SJCRH30 (cell line): ENCODE measurements around the gene ERN2. TPM values are rescaled to one million over a fixed set of nuclear protein-coding genes. Genes with fewer than 3 reads are reported as not detected.

ENCODE experiments used
- DNase-seq, 2 experiments: peaks; one replicate each; pipeline ENCODE4 v3.0.0-alpha.2; 2015 to 2020
- H3K27ac ChIP-seq: fragments of 250-450 bp; sonication (Bioruptor Pico); 2 replicates; pipeline ENCODE4 v1.5.1; 2020; ENCODE audit warnings: mild to moderate bottlenecking, moderate library complexity
- H3K27me3 ChIP-seq: fragments of 250-450 bp; sonication (Bioruptor Pico); 2 replicates; pipeline ENCODE4 v1.5.1; 2020; ENCODE audit warnings: mild to moderate bottlenecking, moderate library complexity
- H3K36me3 ChIP-seq: fragments of 250-450 bp; sonication (Bioruptor Pico); 2 replicates; pipeline ENCODE4 v1.5.1; 2020; ENCODE audit warnings: mild to moderate bottlenecking, moderate library complexity
- H3K4me1 ChIP-seq: fragments of 250-450 bp; sonication (Bioruptor Pico); 2 replicates; pipeline ENCODE4 v1.5.1; 2020; ENCODE audit warnings: mild to moderate bottlenecking, moderate library complexity
- H3K4me3 ChIP-seq: fragments of 250-450 bp; sonication (Bioruptor Pico); 2 replicates; pipeline ENCODE4 v1.5.1; 2020; ENCODE audit warnings: mild to moderate bottlenecking, moderate library complexity
- H3K9me3 ChIP-seq: fragments of 250-450 bp; sonication (Bioruptor Pico); replicated peaks from 2 replicates; pipeline ENCODE4 v1.5.1; 2020; ENCODE audit warnings: mild to moderate bottlenecking, moderate library complexity
- total RNA-seq: library from RNA; depleted of rRNA; stranded (reverse); fragments of >200 nt; shearing (Covaris generic); gene quantifications from 2 replicates; pipeline ENCODE4 v1.2.3, GENCODE V29; 2014; rRNA removed

Gene ERN2
- total RNA-seq, 1 experiment from 2014 or later, result not detected

DNA sequence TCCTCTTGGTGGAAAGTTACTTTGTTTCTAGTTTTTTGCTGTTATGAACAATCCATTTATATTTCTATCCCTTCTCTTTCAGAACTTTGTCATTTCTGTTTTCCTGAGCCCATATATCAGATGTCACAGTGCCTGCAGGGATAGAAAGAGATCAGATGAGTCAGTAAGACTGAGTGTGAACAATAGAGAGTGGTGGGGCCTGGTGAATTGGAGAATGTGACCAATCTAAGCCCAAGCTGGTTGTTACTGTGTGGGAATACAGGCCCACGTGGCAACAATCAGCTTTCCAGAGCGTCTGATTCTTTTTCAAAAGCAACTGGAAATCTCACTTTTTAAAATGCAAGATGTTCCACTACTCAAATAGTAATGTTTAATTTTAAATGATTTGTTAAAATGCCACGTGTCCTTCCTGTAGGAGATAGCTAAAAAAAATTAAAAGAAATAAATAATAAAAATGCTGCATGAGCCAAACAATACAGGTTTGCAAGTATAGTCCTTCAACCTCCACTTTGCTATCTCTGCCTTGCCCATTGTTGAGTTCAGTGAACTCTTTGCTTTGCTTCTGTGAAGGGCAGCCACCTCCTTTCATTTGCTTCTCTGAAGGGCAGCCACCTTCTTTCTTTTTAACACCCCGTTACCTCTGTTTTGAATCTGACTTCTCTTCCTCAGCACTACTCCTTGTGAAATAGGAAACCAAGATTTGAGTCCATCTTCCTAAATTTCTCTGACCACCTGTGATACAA is 62.2 kb downstream of the ERN2 start:
- no peaks in the 10 kb centered on the region for H3K9me3 ChIP-seq
- H3K4me3 ChIP-seq, result no peak overlapping the region
- DNase-seq, result no peak
- H3K4me1 ChIP-seq, result no peaks in the 10 kb centered on the region
- no peak overlapping the region for H3K27ac ChIP-seq
- no peaks in the 10 kb centered on the region for H3K27me3 ChIP-seq
- peaks cover 48% of the 10 kb centered on the region for H3K36me3 ChIP-seq

- no peaks in the 10 kb centered on the region for H3K9me3 ChIP-seq
- DNase-seq, result no peak
- H3K4me1 ChIP-seq, result no peaks in the 10 kb centered on the region
- H3K36me3 ChIP-seq, result peaks cover 31% of the 10 kb centered on the region
- peak overlapping the region; percentile 77 for H3K4me3 ChIP-seq
- H3K27ac ChIP-seq, result peak overlapping the region; percentile 74
- H3K27me3 ChIP-seq, result no peaks in the 10 kb centered on the region
Observed at GRCh38 chr16:23642246-23642774, 70.7 kb downstream of the ERN2 start.

DNA sequence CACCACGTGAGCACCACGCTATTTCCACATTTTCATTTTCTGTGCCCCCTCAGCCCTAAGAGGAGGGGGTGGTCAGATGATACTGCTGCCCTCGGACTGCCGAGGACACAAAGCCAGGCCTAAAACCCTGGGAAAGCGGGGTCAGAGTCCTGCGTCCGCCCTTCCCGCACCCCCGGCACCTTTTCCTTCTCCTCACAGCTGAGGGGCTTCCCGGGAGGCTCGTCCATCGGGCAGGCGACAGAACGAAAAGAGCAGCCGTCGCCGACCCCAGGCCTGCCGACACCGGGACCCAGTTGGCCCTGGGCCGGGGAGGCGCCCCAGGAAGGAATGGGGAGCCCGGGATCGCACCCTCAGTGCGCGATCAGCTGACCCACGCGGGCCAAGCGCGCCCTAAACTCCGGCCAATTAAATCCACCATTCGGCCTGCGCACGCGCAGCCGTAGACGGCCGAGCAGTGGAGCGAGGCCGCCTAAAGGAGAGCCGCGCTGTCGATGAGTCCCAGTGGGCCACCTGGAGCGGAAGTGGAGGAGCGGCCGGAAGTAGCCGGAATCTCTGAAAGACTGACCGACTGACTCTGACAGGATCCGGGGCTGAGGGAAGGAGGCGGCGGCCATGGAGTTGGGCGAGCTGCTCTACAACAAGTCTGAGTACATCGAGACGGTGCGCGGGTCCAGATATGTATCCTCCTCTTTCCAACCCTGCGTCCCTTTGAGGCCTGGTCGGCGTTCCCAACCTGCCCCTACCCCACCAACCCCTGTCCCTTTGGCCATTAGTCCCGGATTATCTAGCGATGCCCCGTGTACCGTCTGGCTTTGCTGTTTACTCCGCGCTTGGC is 71.9 kb downstream of the ERN2 start, which contains the start of the genes DCTN5 and PALB2:
Gene DCTN5, plus strand, starts transcription at position 536 of the 835 bp plus-strand sequence. Its CDS starts 77 bp downstream, at position 613.
Gene PALB2, minus strand, starts transcription at position 380 of the 835 bp plus-strand sequence. Its CDS starts 153 bp downstream, at position 227.
- peaks cover 29% of the 10 kb centered on the region for H3K36me3 ChIP-seq
- no peaks in the 10 kb centered on the region for H3K27me3 ChIP-seq
- no peaks in the 10 kb centered on the region for H3K4me1 ChIP-seq
- DNase-seq, result peak; percentile 93 to 95
- peak within 1 kb of the TSS; percentile 77 for H3K4me3 ChIP-seq
- peak within 1 kb of the TSS; percentile 74 for H3K27ac ChIP-seq
- no peaks in the 10 kb centered on the region for H3K9me3 ChIP-seq

- peak in 1 of 2 experiments; percentile 19 for DNase-seq
- no peaks in the 10 kb centered on the region for H3K27me3 ChIP-seq
- H3K4me3 ChIP-seq, result peak overlapping the region; percentile 77
- no peaks in the 10 kb centered on the region for H3K9me3 ChIP-seq
- no peaks in the 10 kb centered on the region for H3K4me1 ChIP-seq
- peak overlapping the region; percentile 74 for H3K27ac ChIP-seq
- H3K36me3 ChIP-seq, result peaks cover 31% of the 10 kb centered on the region
Observed at GRCh38 chr16:23640615-23640930, 72.4 kb downstream of the ERN2 start.

Other genes with a start within 250 kb of the ERN2 start
- 66.7 and 80.4 TPM in 2 replicates for gene GGA2, start 202.7 kb downstream of the ERN2 start, total RNA-seq
- 24.1 and 25.9 TPM in 2 replicates for gene EARS2, start 155.9 kb downstream of the ERN2 start, total RNA-seq
- 64.3 and 66.1 TPM in 2 replicates for gene UBFD1, start 155.5 kb downstream of the ERN2 start, total RNA-seq
- 158 and 165 TPM in 2 replicates for gene NDUFAB1, start 116.9 kb downstream of the ERN2 start, total RNA-seq
- 21.9 and 25.9 TPM in 2 replicates for gene PALB2, start 71.9 kb downstream of the ERN2 start, total RNA-seq
- gene DCTN5, start 71.8 kb downstream of the ERN2 start, total RNA-seq, result 65.3 and 74.1 TPM in 2 replicates
- gene PLK1, start 34.3 kb downstream of the ERN2 start, total RNA-seq, result 59.3 and 62.4 TPM in 2 replicates
- not detected in 2 replicates for gene CHP2, start 41.8 kb upstream of the ERN2 start, total RNA-seq
- not detected in 2 replicates for gene PRKCB, start 122.8 kb upstream of the ERN2 start, total RNA-seq